ENCODE measurements around the gene ESPN.

ESPN gene

DNA sequence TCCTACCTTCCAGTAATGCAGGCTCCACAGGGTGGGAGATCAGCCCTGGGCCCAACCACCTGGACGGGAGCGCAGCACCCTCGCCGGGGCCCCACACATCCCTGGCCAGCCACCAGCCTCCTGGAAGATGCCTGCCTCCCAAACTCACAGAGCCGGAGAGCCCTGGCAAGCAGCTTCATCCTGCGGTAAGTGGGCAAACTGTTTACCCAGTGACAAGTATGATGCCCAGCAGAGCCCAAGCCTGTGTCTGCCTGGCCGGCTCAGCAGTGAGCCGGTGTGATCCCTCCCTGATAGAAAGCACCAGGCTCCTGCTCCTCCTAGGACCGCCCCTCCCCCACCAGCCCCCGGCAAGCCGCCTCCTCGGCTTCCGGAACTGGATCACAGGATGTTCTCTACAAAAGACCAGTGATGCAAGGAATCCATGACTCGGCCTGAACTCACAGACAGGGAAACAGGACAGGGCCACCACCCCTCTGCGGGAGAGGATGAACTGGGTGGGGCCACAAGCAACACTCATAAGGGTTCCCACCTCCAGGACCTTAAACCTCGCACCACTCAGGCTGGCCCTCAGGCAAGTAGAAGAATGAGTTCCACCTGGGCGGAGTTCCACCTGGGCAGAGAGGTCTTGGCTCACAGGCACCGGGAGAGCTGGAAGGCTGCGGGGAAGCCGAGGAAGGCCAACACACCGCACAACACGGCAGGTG, 38.9 kb upstream of the ESPN start:
- no peaks in the 10 kb centered on the region for H3K9me3 ChIP-seq
- no peaks in the 10 kb centered on the region for H3K27me3 ChIP-seq
- H3K4me3 ChIP-seq (ENCODE audit: low read depth, low read length) = peak overlapping the region; percentile 42
- TF ChIP-seq, protein P1, sequence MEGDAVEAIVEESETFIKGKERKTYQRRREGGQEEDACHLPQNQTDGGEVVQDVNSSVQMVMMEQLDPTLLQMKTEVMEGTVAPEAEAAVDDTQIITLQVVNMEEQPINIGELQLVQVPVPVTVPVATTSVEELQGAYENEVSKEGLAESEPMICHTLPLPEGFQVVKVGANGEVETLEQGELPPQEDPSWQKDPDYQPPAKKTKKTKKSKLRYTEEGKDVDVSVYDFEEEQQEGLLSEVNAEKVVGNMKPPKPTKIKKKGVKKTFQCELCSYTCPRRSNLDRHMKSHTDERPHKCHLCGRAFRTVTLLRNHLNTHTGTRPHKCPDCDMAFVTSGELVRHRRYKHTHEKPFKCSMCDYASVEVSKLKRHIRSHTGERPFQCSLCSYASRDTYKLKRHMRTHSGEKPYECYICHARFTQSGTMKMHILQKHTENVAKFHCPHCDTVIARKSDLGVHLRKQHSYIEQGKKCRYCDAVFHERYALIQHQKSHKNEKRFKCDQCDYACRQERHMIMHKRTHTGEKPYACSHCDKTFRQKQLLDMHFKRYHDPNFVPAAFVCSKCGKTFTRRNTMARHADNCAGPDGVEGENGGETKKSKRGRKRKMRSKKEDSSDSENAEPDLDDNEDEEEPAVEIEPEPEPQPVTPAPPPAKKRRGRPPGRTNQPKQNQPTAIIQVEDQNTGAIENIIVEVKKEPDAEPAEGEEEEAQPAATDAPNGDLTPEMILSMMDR (IDR thresholded peaks at IDR 0.05; ENCODE audit: low read depth, low read length) = no peak
- peak; percentile 80 for DNase-seq
- no peaks in the 10 kb centered on the region for H3K4me1 ChIP-seq
- H3K36me3 ChIP-seq = no peaks in the 10 kb centered on the region

DNA sequence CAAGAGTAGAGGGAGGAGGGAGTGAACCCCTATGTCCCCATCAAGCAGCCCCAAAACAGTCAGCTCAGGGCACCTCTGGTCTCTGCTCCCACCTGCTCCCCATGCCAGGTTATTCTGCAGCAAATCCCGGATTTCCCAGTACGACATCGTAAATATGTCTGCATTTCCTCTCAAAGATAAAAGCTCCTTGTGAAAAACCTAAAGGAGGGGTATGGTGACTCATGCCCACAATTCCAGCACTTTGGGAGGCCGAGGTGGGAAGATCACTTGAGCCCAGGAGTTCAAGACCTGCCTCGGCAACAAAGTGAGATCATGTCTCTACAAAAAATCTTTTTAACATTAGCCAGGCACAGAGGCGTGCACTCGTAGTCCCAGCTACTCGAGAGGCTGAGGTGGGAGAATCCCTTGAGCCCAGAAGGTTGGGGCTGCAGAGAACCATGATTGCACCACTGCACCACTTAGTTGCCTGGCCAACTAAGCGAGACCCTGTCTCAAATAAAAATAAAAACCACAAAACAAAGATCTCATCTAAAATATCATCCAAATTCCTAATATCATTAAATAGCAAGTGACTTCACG, 38.1 kb upstream of the ESPN start:
- DNase-seq = no peak

DNA sequence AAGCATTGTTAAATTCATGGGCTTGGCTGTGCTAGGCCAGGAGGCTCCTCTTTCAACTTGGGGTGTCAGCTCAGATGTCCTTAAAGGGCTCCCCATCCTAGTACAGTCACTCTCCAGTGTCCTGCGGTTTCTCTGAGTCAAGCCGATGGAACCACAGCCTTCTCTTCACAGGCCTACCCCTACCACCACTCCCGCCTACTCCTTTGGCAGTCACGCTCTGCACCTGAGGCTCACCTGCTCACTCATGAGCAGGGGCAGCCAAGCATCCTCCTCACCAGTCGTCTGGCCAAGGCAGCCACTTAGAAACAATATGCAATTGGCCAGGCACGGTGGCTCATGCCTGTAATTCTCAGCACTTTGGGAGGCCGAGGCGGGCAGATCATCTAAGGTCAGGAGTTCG, 34.6 kb upstream of the ESPN start:
- no peaks in the 10 kb centered on the region for H3K27me3 ChIP-seq
- H3K36me3 ChIP-seq = no peaks in the 10 kb centered on the region
- TF ChIP-seq, protein P1 (IDR thresholded peaks at IDR 0.05; ENCODE audit: low read depth, low read length) = no peak
- no peak overlapping the region for H3K4me3 ChIP-seq (ENCODE audit: low read depth, low read length)
- no peaks in the 10 kb centered on the region for H3K4me1 ChIP-seq
- H3K9me3 ChIP-seq = no peaks in the 10 kb centered on the region
- DNase-seq = no peak

More for the DNA sequence above, 38.1 kb upstream of the ESPN start:
- Histone ChIP-seq H3K4me1 (no peaks in the 10 kb centered on the region), H3K36me3 (no peaks in the 10 kb centered on the region), H3K27me3 (no peaks in the 10 kb centered on the region), H3K9me3 (no peaks in the 10 kb centered on the region), H3K4me3 (ENCODE audit: low read depth, low read length) (no peak overlapping the region)
- TF ChIP-seq, protein P1 (IDR thresholded peaks at IDR 0.05; ENCODE audit: low read depth, low read length) = no peak

- H3K36me3 ChIP-seq = no peaks in the 10 kb centered on the region
- H3K4me1 ChIP-seq = no peaks in the 10 kb centered on the region
- no peak for DNase-seq
- TF ChIP-seq, protein P1 (IDR thresholded peaks at IDR 0.05; ENCODE audit: low read depth, low read length) = no peak
- H3K4me3 ChIP-seq (ENCODE audit: low read depth, low read length) = peak overlapping the region; percentile 66
- no peaks in the 10 kb centered on the region for H3K27me3 ChIP-seq
- H3K9me3 ChIP-seq = no peaks in the 10 kb centered on the region
Observed at GRCh38 chr1:6391951-6392808, 32.4 kb upstream of the ESPN start.

- H3K27me3 ChIP-seq = no peaks in the 10 kb centered on the region
- H3K36me3 ChIP-seq = no peaks in the 10 kb centered on the region
- peak overlapping the region; percentile 66 for H3K4me3 ChIP-seq (ENCODE audit: low read depth, low read length)
- TF ChIP-seq, protein P1 (IDR thresholded peaks at IDR 0.05; ENCODE audit: low read depth, low read length) = no peak
- DNase-seq = no peak
- no peaks in the 10 kb centered on the region for H3K9me3 ChIP-seq
- H3K4me1 ChIP-seq = no peaks in the 10 kb centered on the region
Observed at GRCh38 chr1:6392809-6393399, 31.7 kb upstream of the ESPN start.

Data from BE2C (cell line).